GOT3 (cell line): ENCODE measurements around the gene LRCOL1.
"Not testable (repeated sequence)": the region's sequence is repeated elsewhere in the genome, so short reads cannot be mapped to it uniquely, and the experiment has no call there.

Experiments used
- DNase-seq: peaks from one replicate; lab custom pipeline; 2025; ENCODE audit warnings: mixed read lengths; lab: John Stamatoyannopoulos, UW

LRCOL1 gene

DNA sequence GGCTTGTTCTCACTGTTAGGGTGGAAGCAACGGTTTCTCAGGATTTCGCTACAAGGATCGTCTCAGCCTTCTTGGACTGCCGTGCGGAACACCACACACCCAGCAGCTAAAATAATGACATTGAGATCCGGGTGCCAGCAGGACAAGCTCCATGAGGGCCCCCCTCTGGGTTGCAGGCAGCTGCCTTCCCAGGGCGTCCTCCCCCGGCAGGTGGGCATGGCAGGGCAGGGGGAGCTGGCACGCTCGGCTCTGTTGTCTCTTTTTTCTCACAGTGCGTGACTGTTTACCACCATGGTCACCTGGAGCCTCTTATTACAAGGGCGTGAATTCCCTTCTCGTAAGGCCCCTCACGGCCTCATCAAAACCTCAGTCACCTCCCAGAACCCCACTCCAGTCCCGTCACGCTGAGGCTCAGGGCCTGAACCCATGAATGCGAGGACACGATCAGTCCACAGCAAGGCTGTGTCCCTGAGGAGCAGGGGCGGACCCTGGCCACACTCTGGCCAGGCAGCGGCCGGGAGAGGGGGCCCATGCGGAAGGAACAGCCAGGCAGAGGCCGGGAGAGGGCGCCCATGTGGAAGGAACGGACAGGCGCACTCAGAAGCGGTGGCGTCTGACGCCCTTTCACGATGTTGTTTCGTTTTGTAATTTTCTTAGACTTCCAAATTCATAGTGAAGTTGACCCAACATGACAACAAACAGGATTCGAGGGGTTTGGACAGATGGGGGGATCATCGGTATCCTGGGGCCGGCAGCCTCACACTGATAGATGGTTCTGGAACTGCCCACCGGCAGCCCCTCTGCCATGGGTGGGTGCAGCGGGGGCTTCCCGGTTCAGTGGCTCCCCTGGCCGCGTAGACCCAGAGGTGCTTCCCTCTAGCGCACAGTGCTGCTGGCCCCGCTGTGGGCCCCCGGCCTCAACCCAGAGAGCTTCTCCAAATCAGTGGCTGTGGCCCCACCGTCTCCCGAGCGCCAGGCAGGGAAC lies 10.0 kb downstream of the LRCOL1 start:
- DNase-seq = no peak

DNA sequence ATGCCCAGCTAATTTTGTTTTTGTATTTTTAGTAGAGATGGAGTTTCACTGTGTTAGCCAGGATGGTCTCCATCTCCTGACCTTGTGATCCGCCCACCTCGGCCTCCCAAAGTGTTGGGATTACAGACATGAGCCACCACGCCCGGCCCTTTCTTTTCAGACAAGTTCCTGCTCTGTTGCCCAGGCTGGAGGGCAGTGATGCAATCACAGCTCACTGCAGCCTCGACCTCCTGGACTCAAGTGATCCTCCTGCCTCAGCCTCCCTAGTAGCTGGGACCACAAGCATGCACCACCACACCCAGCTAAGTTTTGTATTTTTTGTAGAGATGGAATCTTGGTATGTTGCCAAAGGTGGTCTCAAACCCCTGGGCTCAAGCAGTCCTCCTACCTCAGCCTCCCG lies 10.9 kb downstream of the LRCOL1 start:
- not testable (repeated sequence) for DNase-seq

DNA sequence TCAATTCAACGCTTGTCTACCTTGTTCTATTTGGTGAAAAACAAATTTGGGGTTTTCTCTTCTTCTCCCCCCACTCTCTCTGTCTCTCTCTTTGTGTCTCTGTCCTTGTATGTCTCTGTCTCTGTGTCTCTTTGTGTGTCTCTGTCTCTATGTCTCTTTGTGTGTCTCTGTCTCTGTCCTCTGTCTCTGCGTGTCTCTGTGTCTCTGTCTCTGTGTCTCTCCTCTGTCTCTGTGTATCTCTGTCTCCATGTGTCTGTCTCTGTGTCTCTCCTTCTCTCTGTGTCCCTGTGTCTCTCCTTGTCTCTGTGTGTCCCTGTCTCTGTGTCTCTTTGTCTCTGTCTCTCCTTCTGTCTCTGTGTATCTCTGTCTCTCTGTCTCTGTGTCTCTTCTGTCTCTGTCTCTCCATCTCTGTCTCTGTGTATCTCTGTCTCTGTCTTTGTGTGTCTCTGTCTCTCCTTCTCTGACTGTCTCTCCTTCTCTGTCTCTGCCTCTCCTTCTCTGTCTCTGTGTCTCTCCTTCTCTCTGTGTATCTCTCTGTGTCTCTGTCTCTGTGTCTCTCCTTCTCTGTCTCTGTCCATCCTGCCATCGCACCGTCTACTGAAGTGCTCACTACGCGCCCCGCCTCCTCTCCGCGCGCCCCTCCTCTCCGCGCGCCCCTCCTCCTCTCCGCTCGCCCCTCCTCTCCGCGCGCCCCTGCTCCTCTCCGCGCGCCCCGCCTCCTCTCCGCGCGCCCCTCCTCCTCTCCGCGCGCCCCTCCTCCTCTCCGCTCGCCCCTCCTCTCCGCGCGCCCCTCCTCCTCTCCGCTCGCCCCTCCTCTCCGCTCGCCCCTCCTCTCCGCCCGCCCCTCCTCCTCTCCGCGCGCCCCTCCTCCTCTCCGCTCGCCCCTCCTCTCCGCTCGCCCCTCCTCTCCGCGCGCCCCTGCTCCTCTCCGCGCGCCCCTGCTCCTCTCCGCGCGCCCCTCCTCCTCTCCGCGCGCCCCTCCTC lies 12.8 kb downstream of the LRCOL1 start:
- no peak for DNase-seq

DNA sequence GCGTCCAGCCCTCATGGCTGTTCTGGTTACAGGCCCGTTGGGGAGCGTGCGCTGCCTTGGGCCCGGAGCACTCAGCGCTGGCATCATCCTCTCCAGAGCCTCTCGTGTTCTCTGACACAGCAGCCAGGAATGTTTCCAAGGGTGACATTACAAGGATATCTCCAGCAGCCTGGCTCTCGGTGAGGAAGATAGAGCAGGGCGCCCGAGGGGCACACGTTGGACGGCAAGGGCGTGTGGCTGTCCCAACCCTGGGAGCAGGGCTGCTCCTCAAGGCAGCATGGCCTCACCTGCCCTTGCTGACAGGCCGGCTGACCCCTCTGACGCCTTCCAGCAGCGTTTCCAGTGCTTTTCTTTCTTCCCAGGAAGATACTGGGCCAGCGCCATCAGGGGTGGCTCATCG lies 14.4 kb downstream of the LRCOL1 start:
- DNase-seq = no peak

DNA sequence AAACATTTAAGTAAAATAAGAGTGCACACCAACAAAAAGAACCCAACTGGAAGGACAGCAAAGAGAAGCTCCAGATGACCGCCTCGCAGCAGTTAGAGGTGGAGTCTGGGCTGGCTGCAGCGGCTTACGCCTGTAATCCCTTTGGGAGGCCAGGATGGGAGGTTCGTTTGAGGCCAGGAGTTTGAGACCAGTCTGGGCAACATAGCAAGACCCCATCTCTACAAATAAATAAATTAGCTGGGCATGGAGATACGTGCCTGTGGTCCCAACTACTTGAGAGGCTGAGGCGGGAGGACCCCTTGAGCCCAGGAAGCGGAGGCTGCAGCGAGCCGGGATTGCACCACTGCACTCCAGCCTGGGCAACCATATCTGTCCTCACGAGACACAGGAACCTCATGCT lies 15.2 kb downstream of the LRCOL1 start:
- no peak for DNase-seq

DNA sequence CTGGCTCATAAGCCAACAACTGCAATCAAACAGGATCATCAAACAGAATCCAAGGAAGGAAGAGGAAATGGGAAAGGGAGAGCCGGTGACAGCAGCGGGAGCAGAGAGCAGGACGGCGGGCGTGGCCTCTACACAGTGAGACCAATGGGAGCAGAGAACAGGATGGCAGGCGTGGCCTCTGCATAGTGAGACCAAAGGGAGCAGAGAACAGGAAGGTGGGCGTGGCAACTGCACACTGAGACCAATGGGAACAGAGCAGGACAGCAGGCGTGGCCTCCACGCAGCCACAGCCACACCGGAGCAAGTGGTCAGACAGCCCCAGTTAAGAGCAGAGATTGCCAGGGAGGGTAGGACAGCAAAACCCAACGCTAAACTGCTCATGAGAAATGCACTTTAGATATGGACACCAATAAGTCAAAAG lies 16.4 kb downstream of the LRCOL1 start:
- DNase-seq = no peak

DNA sequence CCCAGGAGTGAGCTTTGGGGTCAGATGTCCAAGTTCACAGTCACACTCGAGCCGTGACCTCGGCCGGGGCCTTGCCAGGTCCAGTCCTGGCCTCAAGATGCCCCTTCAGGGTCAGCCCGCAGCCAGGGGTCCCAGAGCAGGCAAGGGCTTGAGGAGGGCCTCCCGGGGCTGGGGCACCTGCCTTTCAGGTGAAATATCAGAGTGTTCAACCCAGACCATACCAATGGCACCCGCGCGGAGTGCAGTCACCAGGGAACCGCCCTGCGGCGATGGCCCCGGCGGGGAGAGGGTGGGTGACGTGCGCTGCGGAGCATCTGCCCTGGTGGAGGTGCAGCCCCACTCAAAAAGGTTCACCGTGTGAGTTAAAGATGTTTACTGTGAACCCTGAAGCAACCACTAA lies 16.9 kb downstream of the LRCOL1 start:
- DNase-seq = no peak

DNA sequence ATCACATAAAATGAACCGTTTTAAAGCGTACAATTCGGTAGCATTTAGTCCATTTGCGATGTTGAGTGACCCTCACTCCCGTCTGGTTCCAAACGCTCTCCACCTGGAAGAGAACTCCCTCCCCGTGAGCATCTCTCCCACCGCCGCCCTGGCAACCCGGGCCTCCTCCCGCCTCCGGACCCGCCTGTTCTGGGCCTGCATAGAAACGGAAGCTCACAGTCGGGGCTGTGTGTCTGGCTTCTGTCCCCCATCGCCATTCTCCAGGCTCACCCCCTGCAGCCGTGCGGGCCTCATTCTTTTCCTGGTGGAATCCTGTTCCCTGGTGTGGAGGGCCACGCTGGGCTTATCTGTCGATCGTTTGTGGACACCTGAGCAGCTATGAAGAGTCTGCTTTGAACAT lies 17.3 kb downstream of the LRCOL1 start:
- DNase-seq = no peak

DNA sequence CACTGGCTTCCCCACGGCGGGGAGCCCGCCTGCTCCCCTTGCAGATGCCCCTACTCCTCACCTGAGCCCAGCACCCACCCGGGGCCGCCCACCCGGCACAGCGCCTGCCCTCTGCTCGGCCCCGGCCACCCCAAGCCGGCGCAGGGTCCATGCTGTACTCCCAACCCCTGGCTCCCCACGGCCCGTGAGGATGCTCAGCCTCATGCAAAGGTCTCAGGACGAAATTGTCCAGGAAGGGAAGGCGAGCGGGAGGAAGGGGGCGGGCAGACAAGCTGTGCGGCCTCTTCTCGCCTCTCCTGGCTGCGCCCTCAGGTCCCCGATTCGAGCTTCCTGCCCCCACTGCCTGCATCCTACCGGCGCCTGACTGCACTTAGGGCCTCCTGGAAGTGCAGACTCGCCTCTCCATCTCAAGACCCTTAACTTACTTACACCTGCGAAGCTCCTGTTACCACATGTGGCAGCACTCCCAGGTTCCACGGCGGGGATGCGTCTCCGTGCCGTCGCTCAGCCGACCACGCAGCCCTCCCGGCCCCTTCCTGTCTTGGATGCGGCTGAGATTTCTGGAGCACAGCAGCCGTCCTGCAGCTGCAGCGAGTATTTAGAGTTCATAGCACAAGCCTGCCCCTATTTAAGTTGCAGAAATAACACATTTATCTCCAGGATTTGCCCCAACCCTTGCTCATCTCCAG lies 18.0 kb downstream of the LRCOL1 start:
- no peak for DNase-seq

DNA sequence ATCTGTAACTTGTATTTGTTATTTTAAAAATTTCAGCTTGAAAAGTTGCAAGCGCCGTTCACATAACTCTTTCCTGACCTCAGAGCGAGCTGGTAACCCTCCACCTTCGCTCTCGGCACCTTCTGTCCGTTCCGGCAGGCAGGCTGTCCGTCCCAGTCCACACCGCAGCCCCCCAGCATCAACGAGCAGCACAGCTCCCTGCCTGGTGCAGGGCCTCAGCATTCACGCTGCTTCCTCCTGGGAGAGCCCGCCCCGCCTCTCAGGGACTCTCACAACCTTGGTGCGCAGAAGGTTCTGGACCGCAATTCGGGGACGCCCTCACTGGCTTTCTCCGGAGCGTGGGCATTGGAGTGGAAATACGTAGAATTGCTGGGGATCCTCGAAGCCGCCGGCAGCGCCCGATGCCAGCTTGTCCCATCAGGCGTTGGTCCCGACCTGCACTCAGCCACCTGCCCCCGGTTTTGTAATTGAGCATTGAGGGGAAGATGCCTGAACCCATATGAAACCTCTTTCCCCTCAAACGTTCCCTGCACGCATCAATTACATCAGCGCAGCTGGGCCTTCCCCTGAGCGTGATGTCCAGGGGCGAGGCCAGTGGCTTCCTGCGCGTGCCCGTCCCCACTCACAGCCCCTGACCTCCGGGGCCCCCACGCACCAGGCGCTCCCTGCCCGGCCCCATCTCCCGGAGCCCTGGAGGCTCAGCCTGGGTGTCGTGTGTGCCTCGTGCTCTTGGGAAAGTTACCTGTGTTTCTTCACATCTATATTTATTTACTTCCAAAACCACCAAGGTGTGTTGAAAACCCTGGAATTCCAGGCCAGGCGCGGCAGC lies 19.1 kb downstream of the LRCOL1 start:
- no peak for DNase-seq

DNA sequence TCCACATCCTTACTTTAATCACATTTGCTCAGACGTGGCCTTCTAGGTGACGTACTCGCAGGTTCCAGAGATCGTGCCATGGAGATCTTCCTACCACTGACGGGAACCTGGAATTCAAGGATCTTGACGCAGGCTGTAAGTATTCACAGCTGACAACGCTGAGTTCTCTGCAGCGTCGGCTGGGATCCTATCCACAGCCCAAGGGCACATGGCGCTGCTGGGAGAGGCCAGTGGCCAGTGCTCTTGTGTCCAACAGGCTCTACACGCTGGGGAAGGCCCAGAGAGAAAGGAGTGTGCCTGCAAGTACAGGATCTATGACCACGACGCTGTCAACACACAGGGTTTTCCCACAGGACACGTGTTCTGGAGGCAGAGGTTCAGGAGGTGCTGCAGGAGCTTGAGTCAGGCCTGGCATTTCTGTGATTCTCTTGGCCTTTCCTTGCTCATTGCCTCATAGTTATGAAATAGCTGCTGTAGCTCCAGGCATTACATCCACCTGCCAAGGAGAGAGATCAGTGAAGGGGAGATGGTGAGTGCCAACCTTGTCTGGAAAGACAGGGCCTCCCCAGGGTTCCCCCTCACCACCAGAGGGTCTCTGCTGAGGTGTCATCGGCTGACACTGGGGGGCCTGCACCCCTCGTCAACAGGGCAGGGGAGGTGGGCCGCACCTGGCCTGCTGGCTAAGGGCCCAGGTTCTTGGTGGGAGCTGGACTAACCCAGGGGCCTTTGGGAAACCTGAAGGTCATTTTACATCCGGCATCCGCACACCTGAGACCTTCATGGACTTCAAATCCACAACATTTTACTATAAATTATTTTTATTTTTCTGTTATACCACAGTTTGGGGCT lies 21.3 kb downstream of the LRCOL1 start:
- DNase-seq = no peak

DNA sequence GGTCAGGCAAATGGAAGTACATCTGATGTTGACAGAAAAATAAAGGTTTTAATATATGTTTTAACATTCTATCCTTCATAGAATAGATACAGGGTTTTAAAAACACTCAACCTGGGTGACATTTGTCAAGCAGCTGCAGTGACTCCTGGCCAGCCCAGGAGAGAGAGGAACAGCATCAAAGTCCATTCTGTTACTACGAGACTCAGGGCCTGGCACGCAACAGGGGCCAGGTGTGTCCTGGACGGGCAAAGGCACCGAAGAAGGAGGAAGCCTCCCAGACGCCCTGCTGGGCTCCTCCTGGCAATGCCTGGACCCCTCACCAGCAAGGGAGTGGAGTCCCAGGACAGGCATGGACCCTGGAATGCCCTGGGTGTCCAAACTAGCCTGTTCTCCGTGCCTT lies 22.1 kb downstream of the LRCOL1 start:
- DNase-seq = no peak

DNA sequence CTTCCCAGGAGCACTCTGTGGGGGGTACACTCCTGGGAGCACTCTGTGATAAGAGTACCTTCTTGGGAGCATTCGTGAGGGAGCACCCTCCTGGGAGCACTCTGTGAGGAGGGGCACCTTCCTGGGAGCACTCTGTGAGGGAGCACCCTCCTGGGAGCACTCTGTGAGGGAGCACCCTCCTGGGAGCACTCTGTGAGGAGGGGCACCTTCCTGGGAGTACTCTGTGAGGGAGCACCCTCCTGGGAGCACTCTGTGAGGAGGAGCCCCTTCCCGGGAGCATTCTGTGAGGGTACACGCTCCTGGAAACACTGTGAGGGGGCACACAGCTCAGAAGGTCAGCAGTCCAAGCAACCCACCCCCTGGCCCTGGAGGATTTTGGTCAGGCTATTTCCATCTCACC lies 22.6 kb downstream of the LRCOL1 start:
- DNase-seq = no peak

DNA sequence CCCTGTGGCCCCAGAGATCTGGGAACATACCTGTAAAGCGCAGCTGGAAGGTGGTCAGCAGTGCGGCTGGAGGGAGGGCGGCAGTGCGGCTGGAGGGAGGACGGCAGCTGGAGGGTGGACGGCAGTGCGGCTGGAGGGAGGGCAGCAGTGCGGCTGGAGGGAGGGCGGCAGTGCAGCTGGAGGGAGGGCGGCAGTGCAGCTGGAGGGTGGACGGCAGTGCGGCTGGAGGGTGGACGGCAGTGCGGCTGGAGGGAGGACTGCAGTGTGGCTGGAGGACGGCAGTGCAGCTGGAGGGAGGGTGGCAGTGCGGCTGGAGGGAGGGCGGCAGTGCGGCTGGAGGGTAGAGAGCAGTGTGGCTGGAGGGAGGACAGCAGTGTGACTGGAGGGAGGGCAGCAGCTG lies 23.5 kb downstream of the LRCOL1 start:
- no peak for DNase-seq

DNA sequence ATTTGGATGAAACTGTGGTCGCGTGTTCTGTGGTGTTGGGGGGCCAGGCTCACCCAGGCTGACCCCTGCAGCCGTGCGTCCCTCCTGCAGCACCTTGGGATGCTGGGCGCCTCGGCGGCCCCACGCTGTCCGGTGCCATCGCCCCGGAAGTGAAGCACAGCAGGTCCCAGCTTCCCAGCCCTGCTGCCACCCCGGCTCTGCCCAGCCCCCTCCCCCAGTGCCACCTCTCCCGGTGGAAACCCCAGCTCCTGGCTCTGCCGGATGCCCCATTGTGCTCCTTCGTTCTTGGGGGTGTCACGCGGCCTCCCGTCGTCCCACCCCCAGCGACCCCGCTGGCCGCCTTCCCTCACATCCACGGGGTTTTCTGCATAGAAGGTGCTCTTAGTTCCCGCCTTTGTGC lies 25.2 kb downstream of the LRCOL1 start:
- no peak for DNase-seq

DNA sequence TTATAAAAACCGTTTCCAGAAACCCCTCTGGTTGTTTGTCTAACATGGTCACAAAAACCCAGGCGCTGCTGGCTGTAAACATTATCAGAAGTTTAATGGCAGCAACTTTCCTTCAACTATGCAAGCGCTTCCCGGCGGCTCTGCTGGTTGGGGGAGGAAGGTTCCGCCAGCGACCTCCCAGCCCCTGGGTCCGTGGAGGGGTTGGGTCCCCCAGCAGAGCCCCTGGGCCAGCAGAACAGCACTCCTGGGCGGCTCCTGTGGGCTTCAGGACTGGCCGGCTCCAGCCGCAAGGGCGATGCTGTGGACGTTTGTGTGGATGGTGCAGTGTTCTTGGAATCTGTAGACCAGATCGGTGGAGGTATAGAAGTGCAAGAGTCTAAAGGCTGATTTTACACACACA lies 26.0 kb downstream of the LRCOL1 start:
- DNase-seq = no peak

DNA sequence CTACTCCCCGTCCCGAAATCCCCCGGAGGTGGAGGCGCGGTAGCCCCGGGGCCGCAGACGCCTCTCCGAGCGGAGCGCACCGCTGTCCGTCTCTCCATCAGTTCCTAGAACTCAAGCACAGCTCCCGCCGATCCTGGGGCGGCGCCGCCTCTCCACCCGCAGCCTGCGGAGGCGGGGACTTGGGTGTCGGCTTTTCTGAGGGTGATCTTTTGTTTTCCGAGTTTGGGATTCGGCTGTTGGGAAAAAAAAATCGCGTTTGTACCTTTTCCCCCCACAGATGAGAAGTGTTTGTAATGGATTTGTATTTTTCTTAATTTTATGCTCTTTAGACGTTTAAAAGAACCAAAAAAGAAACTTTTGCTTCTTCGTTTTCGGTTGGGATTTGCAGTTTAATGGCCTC lies 26.6 kb downstream of the LRCOL1 start:
- DNase-seq = no peak

DNA sequence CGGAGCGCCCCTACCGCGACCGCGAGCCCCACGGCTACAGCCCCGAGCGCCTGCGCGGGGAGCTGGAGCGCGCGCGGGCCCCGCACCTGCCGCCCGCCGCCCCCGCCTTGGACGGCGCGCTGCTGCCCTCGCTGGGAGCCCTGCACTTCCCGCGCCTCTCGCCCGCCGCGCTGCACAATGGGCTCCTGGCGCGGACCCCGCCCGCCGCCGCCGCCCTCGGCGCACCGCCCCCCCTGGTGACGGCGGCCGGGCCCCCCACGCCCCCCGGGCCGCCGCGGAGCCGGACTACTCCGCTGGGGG lies 27.0 kb downstream of the LRCOL1 start:
- DNase-seq = no peak

DNA sequence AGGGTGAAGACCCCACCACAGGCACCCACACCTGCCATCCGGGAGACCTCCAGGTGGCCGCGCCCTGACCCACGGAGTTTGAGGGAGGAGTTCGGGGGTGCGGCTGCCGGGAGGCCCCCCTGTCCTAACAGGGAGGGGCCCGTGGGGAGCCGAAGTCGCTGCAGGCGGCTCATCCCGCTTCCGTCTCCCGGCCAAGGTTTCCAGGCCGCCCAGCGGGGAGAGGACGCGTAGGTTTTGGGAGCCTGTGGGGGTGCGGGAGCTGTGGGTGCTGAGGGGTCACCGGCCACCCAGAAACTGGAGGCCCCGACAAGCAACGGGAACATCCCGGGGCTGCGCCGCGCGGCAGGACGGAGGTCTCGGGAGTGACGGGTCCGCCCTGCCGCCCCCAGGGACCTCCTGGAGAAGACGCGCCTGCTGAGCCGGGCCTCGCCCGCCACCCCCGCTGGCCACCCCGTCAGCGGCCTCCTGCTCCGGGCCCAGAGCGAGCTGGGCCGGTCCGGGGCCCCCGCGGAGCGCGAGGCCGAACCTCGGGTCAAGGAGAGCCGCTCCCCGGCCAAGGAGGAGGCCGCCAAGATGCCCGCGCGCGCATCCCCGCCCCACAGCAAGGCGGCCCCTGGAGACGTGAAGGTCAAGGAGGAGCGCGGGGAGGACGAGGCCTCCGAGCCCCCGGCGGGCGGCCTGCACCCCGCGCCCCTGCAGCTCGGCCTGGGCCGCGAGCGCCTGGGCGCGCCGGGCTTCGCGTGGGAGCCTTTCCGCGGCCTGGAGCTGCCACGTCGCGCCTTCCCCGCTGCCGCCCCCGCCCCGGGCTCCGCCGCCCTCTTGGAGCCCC lies 27.6 kb downstream of the LRCOL1 start:
- DNase-seq = no peak

DNA sequence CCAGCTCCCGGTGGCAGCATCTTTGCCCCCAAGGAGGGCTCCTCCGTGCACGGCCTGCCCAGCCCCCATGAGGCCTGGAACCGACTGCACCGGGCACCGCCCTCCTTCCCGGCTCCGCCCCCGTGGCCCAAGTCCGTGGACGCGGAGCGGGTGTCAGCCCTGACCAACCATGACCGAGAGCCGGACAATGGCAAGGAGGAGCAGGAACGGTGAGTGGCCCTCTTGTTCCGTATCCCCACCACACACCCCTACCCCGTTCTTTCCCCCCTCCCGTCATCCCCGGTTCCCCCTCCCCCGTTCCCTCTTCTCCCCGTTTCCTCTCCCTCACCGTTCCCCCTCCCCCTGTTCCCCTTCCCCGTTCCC lies 28.3 kb downstream of the LRCOL1 start:
- no peak for DNase-seq
